ENCODE measurements around the gene HACD4.
"Not testable (repeated sequence)": the region's sequence is repeated elsewhere in the genome, so short reads cannot be mapped to it uniquely, and the experiment has no call there.

HACD4 gene

DNA sequence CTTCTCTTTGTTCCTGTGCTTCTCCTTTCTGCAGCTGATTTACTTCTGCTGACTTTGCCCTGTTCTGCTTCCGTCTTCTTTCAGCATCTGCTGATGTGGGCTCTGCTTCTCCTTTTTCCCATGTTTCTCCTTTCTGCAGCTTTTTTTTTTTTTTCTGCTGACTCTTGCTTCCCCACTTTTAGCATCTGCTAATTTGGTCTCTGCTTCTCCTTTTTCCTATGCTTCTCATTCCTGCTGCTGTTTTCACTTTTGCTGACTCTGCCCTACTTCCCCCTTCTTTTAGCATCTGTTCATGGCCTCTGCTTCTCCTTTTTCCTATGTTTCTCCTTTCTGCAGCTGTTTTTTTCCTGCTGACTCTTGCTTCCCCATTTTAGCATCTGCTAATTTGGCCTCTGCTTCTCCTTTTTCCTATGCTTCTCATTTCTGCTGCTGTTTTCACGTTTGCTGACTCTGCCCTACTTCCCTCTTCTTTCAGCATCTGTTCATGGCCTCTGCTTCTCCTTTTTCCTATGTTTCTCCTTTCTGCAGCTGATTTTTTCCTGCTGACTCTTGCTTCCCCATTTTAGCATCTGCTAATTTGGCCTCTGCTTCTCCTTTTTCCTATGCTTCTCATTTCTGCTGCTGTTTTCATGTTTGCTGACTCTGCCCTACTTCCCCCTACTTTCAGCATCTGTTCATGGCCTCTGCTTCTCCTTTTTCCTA lies 58.0 kb downstream of the HACD4 start:
- H3K9me3 ChIP-seq (ENCODE audit: control insufficient read depth, low read length); H3K27ac ChIP-seq (ENCODE audit: low read depth, low read length, severe bottlenecking); H3K4me3 ChIP-seq (ENCODE audit: extremely low read depth, insufficient read depth, low read length, poor library complexity, severe bottlenecking); H3K4me1 ChIP-seq (ENCODE audit: control insufficient read depth, insufficient read depth, low read length, poor library complexity, severe bottlenecking): not testable (repeated sequence)
- H3K36me3 ChIP-seq (ENCODE audit: control insufficient read depth, insufficient read depth, low read length), result peaks cover 19% of the 10 kb centered on the region
- WGBS, 2 experiments (ENCODE audit: insufficient coverage in 2 of 2), result 83 to 100% methylated on average over 2 of the region's 2 CpGs

DNA sequence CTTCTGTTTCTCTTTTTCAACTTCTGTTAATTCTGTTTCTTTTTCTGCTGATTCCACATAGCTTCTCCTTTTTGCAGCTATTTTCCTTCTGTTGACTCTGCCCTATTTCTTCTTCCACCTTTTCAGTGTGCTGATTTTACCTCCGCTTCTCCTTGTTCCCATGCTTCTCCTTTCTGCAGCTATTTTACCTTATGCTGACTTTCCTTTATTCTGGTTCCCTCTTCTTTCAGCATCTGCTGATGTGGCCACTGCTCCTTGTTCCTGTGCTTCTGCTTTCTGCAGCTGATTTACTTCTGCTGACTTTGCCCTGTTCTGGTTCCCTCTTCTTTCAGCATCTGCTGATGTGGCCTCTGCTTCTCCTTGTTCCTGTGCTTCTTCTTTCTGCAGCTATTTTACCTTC lies 58.8 kb downstream of the HACD4 start:
- Histone ChIP-seq H3K9me3 (ENCODE audit: control insufficient read depth, low read length) (peaks cover 4% of the 10 kb centered on the region), H3K4me1 (ENCODE audit: control insufficient read depth, insufficient read depth, low read length, poor library complexity, severe bottlenecking) (no peaks in the 10 kb centered on the region), H3K4me3 (ENCODE audit: extremely low read depth, insufficient read depth, low read length, poor library complexity, severe bottlenecking) (no peak overlapping the region), H3K36me3 (ENCODE audit: control insufficient read depth, insufficient read depth, low read length) (peaks cover 12% of the 10 kb centered on the region), H3K27ac (ENCODE audit: low read depth, low read length, severe bottlenecking) (no peak overlapping the region)
- WGBS, 2 experiments (ENCODE audit: insufficient coverage in 2 of 2), result 100% methylated on average over 1 of the region's 1 CpG

DNA sequence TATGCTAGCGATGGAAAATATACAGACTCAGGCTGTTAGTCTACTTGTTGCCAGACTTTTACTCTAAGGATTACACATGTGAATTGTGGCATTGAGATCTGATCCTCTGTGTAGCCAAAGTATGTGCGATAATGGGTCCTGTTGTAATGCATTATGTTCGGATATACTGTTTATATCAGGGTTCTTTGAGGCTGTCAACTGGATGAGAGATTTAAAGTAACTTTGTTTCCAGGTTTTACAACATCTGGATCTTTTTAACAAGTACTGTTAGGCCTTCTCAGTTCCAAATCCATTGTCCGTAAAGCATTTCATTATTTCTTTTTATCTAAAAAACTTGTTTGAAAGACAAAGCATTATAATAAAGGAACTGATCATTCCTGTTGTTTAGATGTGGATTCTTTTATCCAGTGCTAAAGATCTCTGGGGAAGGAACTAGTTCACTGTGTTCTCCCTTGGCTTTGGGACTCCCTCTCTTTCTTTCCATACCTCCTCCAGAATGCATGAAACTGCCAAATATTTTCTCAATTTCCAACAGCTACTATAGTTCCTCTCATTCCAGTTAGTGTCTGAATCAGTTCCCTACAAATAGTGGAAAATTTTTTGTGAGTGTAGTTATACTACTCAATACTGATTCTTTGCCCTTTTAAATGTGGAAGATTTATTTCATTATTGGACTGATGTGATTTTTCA lies 68.8 kb downstream of the HACD4 start:
- Histone ChIP-seq H3K4me1 (ENCODE audit: control insufficient read depth, insufficient read depth, low read length, poor library complexity, severe bottlenecking) (no peaks in the 10 kb centered on the region), H3K9me3 (ENCODE audit: control insufficient read depth, low read length) (no peaks in the 10 kb centered on the region), H3K27ac (ENCODE audit: low read depth, low read length, severe bottlenecking) (no peak overlapping the region), H3K36me3 (ENCODE audit: control insufficient read depth, insufficient read depth, low read length) (no peaks in the 10 kb centered on the region), H3K4me3 (ENCODE audit: extremely low read depth, insufficient read depth, low read length, poor library complexity, severe bottlenecking) (no peak overlapping the region)
- 100% methylated on average over 1 of the region's 4 CpGs for WGBS, 2 experiments (ENCODE audit: insufficient coverage in 2 of 2)

DNA sequence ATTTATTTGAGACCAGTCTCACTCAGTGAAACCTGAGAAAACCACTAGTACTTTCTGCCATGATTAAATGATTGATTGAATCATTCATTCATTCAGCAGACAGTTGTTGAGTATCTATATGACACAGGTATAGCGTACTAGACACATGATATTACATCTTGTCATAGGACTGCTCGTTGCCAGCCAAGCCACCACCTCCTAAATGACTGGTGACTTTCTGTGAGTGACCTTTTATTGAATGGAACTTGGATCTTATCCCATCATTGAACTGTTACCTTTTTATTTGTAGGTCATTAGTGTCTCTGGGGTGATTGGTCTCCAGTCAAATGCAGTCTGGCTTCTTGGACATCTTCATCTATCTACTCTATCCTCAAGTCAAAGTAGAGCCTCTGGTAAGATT lies 80.7 kb downstream of the HACD4 start:
- H3K9me3 ChIP-seq (ENCODE audit: control insufficient read depth, low read length), result no peaks in the 10 kb centered on the region
- H3K36me3 ChIP-seq (ENCODE audit: control insufficient read depth, insufficient read depth, low read length), result peaks cover 39% of the 10 kb centered on the region
- H3K27ac ChIP-seq (ENCODE audit: low read depth, low read length, severe bottlenecking), result no peak overlapping the region
- WGBS, 2 experiments (ENCODE audit: insufficient coverage in 2 of 2), result 100% methylated on average over 1 to 2 of the region's 2 CpGs
- H3K4me3 ChIP-seq (ENCODE audit: extremely low read depth, insufficient read depth, low read length, poor library complexity, severe bottlenecking), result no peak overlapping the region
- peaks cover 3% of the 10 kb centered on the region for H3K4me1 ChIP-seq (ENCODE audit: control insufficient read depth, insufficient read depth, low read length, poor library complexity, severe bottlenecking)
